GM06990 (cell line): ENCODE measurements around the gene SERPINB8.

Source experiments
- DNase-seq: peaks from one replicate; pipeline ENCODE4 v3.0.0-alpha.2; 2011; ENCODE audit not compliant: insufficient read length; ENCODE audit errors: extremely low read depth
- H3K27me3 ChIP-seq: replicated peaks from 2 replicates; pipeline ENCODE4 v1.6.0; 2011; ENCODE audit warnings: low read length; ENCODE audit not compliant: control insufficient read depth, insufficient read depth
- H3K36me3 ChIP-seq: 2 replicates; pipeline ENCODE4 v1.5.1; 2011; ENCODE audit warnings: low read length; ENCODE audit not compliant: control insufficient read depth, insufficient read depth
- H3K4me3 ChIP-seq: replicated peaks from 2 replicates; pipeline ENCODE4 v1.5.1; 2011; ENCODE audit warnings: low read depth, mild to moderate bottlenecking, control low read depth, low read length
- TF ChIP-seq, protein P1 (sequence below): IDR thresholded peaks from 2 replicates; pipeline ENCODE4 v1.5.1; 2011; ENCODE audit warnings: low read length, control low read depth, mild to moderate bottlenecking, inconsistent platforms; ENCODE audit not compliant: insufficient read depth, poor library complexity, severe bottlenecking

Gene SERPINB8

DNA sequence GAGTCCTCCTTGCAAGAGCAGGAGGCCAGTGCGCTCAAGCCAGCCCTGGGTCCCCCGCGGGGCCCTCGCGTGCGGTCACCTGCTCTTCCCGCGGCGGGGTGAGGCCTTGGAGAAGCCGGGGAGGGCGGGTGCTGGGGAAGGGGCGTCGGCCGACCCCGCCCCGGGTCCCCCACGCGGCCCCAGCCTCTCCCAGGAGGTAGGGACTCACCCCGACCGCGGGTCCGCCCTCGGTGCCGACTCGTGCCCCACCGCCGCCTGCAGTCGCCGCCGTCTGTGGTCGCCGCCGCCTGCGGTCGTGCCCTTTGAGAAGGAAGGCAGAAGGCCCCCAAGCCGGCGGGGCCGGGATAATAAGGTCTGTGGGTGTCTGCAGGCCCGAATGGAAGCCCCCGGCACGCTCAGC is 32.7 kb downstream of the SERPINB8 start:
- Histone ChIP-seq H3K27me3 (no peaks in the 10 kb centered on the region), H3K36me3 (no peaks in the 10 kb centered on the region), H3K4me3 (no peak overlapping the region)
- DNase-seq = no peak
- TF ChIP-seq, protein P1, sequence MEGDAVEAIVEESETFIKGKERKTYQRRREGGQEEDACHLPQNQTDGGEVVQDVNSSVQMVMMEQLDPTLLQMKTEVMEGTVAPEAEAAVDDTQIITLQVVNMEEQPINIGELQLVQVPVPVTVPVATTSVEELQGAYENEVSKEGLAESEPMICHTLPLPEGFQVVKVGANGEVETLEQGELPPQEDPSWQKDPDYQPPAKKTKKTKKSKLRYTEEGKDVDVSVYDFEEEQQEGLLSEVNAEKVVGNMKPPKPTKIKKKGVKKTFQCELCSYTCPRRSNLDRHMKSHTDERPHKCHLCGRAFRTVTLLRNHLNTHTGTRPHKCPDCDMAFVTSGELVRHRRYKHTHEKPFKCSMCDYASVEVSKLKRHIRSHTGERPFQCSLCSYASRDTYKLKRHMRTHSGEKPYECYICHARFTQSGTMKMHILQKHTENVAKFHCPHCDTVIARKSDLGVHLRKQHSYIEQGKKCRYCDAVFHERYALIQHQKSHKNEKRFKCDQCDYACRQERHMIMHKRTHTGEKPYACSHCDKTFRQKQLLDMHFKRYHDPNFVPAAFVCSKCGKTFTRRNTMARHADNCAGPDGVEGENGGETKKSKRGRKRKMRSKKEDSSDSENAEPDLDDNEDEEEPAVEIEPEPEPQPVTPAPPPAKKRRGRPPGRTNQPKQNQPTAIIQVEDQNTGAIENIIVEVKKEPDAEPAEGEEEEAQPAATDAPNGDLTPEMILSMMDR = no peak

GRCh38 chr18:64009305-64009704 is 39.4 kb downstream of the SERPINB8 start:
- H3K36me3 ChIP-seq = no peaks in the 10 kb centered on the region
- TF ChIP-seq, protein P1 = no peak
- DNase-seq = no peak
- no peak overlapping the region for H3K4me3 ChIP-seq
- H3K27me3 ChIP-seq = no peaks in the 10 kb centered on the region

DNA sequence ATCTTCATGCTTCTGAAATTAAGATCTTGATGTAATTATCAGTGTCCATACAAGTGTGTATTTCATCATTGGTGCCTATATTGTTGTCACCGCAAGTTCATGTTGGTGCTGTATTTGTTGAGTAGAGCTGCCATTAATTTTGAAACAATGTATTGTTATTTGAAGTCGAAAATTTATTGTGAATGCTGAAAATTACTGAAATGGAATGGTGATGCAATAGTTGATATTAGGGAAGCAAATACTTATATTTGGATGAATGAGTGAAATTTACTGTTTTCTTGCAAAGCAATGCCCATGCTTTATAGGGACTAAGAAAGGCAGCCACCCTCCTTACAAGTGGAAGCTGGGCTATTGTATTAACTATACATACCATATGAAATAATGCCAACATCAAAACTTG is 41.6 kb downstream of the SERPINB8 start:
- no peaks in the 10 kb centered on the region for H3K36me3 ChIP-seq
- H3K4me3 ChIP-seq = no peak overlapping the region
- TF ChIP-seq, protein P1 = no peak
- no peaks in the 10 kb centered on the region for H3K27me3 ChIP-seq
- no peak for DNase-seq

DNA sequence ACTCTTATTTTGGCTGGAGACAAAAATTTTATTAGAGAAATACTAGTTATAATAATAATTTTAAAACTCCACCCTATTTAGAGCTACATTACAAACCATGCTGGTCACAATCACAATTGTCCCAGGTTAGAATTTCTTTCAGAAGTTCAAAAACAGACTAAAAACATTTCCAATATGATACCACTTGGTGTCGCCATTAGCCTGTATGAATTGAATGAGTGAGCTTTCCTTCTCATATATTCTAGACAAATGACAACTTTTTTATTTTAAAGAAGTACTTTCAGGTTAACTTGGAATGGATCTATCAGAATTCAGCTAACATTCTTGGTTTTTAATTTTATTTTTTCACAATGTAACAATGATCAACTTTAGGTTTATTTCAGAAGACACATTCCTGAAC is 48.0 kb downstream of the SERPINB8 start:
- H3K4me3 ChIP-seq = no peak overlapping the region
- TF ChIP-seq, protein P1 = peak; percentile 51
- no peaks in the 10 kb centered on the region for H3K36me3 ChIP-seq
- H3K27me3 ChIP-seq = no peaks in the 10 kb centered on the region
- no peak for DNase-seq

GRCh38 chr18:64019922-64020756 is 50.3 kb downstream of the SERPINB8 start:
- TF ChIP-seq, protein P1 = no peak
- no peaks in the 10 kb centered on the region for H3K27me3 ChIP-seq
- no peak for DNase-seq
- no peaks in the 10 kb centered on the region for H3K36me3 ChIP-seq
- H3K4me3 ChIP-seq = no peak overlapping the region
